HFF-Myc (cell line): Measurements from ENCODE around the gene TRAPPC3.

Source experiments
- DNase-seq: peaks from one replicate; pipeline ENCODE4 v3.0.0-alpha.2; 2011; ENCODE audit warnings: low read depth; ENCODE audit errors: extremely low read depth
- H3K4me3 ChIP-seq: replicated peaks from 2 replicates; pipeline ENCODE4 v1.5.1; 2011; ENCODE audit warnings: low read depth, mild to moderate bottlenecking, control low read depth, low read length
- TF ChIP-seq, protein P1 (sequence below): IDR thresholded peaks from 2 replicates; pipeline ENCODE4 v1.5.1; 2012; ENCODE audit warnings: mild to moderate bottlenecking, low read depth, low read length, control low read depth; ENCODE audit errors: missing control alignments

TRAPPC3 gene

DNA sequence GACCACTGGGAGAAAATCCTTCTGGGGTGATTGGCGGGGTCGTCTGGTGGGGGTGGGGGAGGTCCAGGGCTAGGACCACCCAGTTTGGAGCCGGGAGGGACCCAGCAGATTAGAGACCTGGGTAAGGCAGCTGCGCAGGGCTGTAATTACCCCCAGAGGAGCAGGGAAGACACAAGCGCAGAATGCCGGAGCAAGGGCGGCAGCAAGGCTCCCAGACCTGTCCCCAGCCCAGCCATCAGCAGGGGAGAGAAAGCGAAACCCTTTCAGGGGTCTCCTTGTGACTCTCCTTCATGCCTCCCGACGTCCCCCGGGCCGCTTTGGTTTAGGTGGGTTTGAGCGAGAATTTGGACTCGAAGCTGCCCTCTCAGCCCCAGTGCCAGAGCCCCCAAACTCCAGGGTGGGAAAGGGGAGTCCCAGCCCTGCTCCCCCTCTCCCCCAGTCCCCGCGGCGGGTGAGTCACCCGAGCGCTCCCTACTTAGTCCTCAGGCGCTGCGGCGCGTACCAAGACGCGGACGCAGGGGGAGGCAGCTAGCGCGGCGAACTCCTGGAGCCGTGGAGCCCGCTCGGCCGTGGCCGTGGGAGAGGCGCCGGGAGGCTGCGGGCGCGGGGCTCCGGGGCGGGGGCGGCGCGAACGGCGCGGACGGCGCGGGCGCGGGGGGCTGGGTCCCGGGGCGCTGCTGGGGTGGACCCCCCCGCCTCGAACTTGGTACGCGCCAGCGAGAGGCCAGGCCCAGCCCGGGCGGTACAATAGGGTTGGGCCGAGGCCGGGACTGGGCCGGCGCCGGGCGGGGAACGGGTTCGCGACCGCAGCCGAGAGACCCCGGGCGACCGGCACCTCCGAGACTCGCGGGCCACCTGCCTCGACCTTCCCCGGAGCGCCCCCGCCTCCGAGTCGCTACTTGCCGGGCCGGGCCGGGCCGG is 6.4 kb upstream of the TRAPPC3 start, which contains the start of gene MAP7D1:
Gene MAP7D1 (plus strand): TSS at position 753 of the 921 bp plus-strand sequence. CDS start 258 bp downstream, outside the sequence.
- TF ChIP-seq, protein P1, sequence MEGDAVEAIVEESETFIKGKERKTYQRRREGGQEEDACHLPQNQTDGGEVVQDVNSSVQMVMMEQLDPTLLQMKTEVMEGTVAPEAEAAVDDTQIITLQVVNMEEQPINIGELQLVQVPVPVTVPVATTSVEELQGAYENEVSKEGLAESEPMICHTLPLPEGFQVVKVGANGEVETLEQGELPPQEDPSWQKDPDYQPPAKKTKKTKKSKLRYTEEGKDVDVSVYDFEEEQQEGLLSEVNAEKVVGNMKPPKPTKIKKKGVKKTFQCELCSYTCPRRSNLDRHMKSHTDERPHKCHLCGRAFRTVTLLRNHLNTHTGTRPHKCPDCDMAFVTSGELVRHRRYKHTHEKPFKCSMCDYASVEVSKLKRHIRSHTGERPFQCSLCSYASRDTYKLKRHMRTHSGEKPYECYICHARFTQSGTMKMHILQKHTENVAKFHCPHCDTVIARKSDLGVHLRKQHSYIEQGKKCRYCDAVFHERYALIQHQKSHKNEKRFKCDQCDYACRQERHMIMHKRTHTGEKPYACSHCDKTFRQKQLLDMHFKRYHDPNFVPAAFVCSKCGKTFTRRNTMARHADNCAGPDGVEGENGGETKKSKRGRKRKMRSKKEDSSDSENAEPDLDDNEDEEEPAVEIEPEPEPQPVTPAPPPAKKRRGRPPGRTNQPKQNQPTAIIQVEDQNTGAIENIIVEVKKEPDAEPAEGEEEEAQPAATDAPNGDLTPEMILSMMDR: no peak
- H3K4me3 ChIP-seq: peak within 1 kb of the TSS; percentile 89
- no peak for DNase-seq

DNA sequence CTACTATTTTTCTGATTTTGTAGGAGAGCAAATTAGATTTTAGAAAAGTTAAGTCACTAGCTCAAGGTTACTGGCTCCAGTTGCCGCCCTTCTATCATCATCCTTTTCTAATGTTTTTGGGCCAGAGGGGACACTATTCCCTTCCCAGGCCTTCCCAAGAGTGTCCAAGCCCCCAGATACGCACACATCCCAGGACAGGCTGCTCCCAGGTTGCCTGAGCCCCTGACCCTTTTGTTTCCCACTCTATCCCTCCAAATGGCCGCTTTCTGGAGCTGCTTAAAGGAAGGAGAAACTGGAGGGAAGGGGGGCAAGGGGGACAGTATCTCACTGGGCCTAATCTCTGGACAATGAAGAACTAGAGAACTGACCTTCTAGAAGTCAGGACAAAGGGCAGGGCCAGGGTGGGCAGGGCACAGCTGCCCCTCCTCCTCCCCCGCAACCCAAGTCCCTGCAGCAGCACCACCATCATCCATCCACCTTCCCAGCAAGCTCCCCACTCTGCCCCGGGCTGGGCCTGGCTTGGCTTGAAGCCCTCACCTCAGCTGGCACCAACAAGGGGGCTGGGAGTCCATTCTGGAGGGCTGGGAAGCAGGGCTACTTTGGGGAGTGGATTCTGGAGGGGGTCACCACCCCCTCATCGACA is 5.6 kb upstream of the TRAPPC3 start:
- H3K4me3 ChIP-seq: peak overlapping the region; percentile 89
- TF ChIP-seq, protein P1: no peak
- DNase-seq: no peak

DNA sequence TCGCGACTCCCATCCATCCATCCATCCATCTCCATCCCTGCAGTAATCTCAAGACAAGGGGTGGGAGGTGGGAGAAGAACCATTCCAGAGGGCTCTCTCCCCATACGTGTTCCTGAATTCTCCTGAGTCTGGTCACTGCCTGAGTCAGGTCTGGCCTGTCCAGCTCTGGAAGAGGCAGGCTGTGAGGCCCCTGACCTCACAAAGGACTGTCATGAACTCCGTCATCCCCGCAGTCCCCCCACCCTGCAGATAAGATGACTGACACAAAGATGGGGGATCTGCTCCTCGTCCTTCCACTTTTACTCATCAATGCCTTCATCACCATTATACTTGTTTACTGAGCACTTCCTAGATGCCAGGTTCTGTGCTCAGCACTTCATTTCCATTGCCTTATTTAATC is 5.0 kb upstream of the TRAPPC3 start:
- no peak for DNase-seq
- TF ChIP-seq, protein P1: no peak
- H3K4me3 ChIP-seq: no peak overlapping the region

DNA sequence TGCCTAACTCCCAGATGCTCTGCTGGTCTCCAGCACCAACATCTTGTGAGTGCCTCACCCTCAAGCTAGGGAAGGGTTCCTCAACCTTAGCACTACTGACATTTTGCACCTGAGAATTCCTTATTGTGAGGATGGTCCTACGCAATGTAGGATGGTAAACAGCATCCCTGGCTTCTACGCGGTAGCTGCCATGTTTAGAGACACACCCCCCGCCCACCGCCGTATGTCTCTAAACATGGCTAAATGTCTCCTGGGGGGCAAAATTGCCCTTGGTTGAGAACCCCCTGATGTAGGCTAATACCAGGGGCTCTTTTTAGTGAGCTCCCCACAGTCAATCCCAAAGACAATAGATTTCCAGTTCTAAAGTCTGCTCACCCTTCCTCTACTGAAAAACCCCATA is 4.2 kb upstream of the TRAPPC3 start:
- TF ChIP-seq, protein P1: no peak
- DNase-seq: no peak
- no peak overlapping the region for H3K4me3 ChIP-seq

DNA sequence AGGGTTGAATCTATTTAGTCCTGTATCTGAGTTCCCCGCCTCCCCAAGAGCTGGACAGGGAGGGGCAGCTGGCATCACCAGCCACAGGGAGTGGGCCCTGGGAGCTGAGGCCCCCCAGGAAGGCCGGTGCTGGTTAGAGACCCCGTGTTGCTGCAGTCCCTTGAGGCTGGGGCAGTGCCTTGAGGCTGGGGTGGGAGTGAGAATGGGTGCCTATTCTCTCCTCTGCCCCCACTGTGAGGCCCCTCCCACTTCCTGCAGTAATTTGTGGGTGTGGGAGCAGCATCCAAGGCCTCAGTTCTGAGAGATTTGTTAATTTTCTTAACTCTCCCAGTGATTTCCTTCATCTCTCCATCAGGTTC is 2.5 kb upstream of the TRAPPC3 start:
- TF ChIP-seq, protein P1: no peak
- no peak overlapping the region for H3K4me3 ChIP-seq
- DNase-seq: no peak

DNA sequence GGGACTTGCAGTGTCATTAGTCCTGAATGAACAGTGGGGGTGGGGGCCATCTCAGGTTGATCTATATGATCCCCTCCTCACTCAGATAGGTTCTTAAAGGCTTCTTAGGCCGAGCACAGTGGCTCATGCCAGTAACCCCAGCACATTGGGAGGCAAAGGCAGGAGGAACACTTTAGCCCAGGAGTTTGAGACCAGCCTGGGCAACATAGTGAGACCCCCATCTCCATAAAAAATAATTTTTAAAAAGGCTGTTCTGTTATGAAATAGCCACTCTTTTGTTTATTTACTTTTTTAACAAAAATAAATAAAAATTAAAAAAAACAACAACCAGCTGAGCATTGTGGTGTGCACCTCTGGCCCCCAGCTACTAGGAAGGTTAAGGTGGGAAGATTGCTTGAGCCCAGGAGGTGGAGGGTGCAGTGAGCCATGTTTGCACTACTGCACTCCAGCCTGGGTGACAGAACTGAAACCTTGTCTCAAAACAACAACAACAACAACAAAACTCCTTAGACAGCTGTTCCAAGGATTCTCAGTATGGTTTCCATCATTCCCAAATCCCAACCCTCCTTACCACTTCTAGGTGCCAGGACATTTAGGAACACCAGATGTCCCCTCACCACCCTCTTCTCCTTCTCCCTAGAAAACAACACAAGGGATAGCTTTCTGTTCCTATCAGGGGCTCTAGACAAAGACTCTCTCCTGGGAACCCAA is 2.0 kb upstream of the TRAPPC3 start:
- H3K4me3 ChIP-seq: no peak overlapping the region
- DNase-seq: no peak
- TF ChIP-seq, protein P1: no peak
